HEK293 (cell line): ENCODE data around the gene GALE.

Experiments
- HOXD13 ChIP-seq: sonication (generic); formaldehyde crosslinking; IDR thresholded peaks from 2 replicates; pipeline ENCODE4 v1.8.0; 2022; ENCODE audit warnings: missing genetic modification reagents, borderline replicate concordance
- KLF10 ChIP-seq: fragments of 450-650 bp; IDR thresholded peaks from 2 replicates; pipeline ENCODE4 v1.5.1; 2018; ENCODE audit warnings: missing biosample characterization, mild to moderate bottlenecking, missing genetic modification characterization
- KLF8 ChIP-seq: fragments of 450-650 bp; formaldehyde crosslinking; IDR thresholded peaks from 2 replicates; pipeline ENCODE4 v1.5.1; 2016; ENCODE audit warnings: missing biosample characterization, missing genetic modification characterization
- KLF9 ChIP-seq: fragments of 450-650 bp; formaldehyde crosslinking; IDR thresholded peaks from 2 replicates; pipeline ENCODE4 v1.5.1; 2016; ENCODE audit warnings: missing biosample characterization, missing genetic modification characterization, low read depth
- SCRT1 ChIP-seq: fragments of 450-650 bp; formaldehyde crosslinking; IDR thresholded peaks from 2 replicates; pipeline ENCODE4 v1.5.1; 2016; ENCODE audit warnings: missing biosample characterization, missing genetic modification characterization, borderline replicate concordance
- YY2 ChIP-seq: fragments of 450-650 bp; formaldehyde crosslinking; IDR thresholded peaks from 2 replicates; pipeline ENCODE4 v1.5.1; 2016; ENCODE audit warnings: missing biosample characterization, missing genetic modification characterization
- ZBTB1 ChIP-seq: fragments of 450-650 bp; formaldehyde crosslinking; IDR thresholded peaks from 2 replicates; pipeline ENCODE4 v1.5.1; 2016; ENCODE audit warnings: missing biosample characterization, missing genetic modification characterization
- ZBTB8A ChIP-seq: fragments of 450-650 bp; formaldehyde crosslinking; IDR thresholded peaks from 2 replicates; pipeline ENCODE4 v1.5.1; 2016; ENCODE audit warnings: missing biosample characterization, missing genetic modification characterization
- ZNF266 ChIP-seq: fragments of 450-650 bp; formaldehyde crosslinking; IDR thresholded peaks from 2 replicates; pipeline ENCODE4 v1.5.1; 2016; ENCODE audit warnings: missing biosample characterization, missing genetic modification characterization, low read depth
- ZNF350 ChIP-seq: fragments of 450-650 bp; formaldehyde crosslinking; IDR thresholded peaks from 2 replicates; pipeline ENCODE4 v1.5.0; 2017; ENCODE audit warnings: missing biosample characterization, mild to moderate bottlenecking, missing genetic modification characterization
- ZNF423 ChIP-seq: fragments of 450-650 bp; formaldehyde crosslinking; IDR thresholded peaks from 2 replicates; pipeline ENCODE4 v1.5.1; 2016; ENCODE audit warnings: missing biosample characterization, missing genetic modification characterization
- ZNF558 ChIP-seq: fragments of 450-650 bp; formaldehyde crosslinking; IDR thresholded peaks from 2 replicates; pipeline ENCODE4 v1.5.1; 2016; ENCODE audit warnings: missing biosample characterization, missing genetic modification characterization
- ZNF76 ChIP-seq: fragments of 450-650 bp; formaldehyde crosslinking; IDR thresholded peaks from 2 replicates; pipeline ENCODE4; 2016; ENCODE audit warnings: low read depth, missing biosample characterization, missing genetic modification characterization, borderline replicate concordance
- ZNF837 ChIP-seq: fragments of 450-650 bp; formaldehyde crosslinking; IDR thresholded peaks from 2 replicates; pipeline ENCODE4 v1.5.1; 2016; ENCODE audit warnings: missing biosample characterization, missing genetic modification characterization
- TF ChIP-seq, protein P1 (sequence below): fragments of 450-650 bp; formaldehyde crosslinking; IDR thresholded peaks from 2 replicates; pipeline ENCODE4 v1.5.1; 2016; ENCODE audit warnings: missing biosample characterization, missing genetic modification characterization, borderline replicate concordance
- TF ChIP-seq, protein P2 (sequence below): fragments of 450-650 bp; formaldehyde crosslinking; IDR thresholded peaks from 2 replicates; pipeline ENCODE4 v1.5.1; 2016; ENCODE audit warnings: missing biosample characterization, missing genetic modification characterization
- TF ChIP-seq, protein P3 (sequence below): fragments of 450-650 bp; IDR thresholded peaks from 2 replicates; pipeline ENCODE4 v1.5.1; 2018; ENCODE audit warnings: missing biosample characterization, mild to moderate bottlenecking, missing genetic modification characterization
- TF ChIP-seq, protein P4 (sequence below): fragments of 450-650 bp; IDR thresholded peaks from 2 replicates; pipeline ENCODE4 v1.5.1; 2018; ENCODE audit warnings: missing biosample characterization, missing genetic modification characterization

GALE gene

DNA sequence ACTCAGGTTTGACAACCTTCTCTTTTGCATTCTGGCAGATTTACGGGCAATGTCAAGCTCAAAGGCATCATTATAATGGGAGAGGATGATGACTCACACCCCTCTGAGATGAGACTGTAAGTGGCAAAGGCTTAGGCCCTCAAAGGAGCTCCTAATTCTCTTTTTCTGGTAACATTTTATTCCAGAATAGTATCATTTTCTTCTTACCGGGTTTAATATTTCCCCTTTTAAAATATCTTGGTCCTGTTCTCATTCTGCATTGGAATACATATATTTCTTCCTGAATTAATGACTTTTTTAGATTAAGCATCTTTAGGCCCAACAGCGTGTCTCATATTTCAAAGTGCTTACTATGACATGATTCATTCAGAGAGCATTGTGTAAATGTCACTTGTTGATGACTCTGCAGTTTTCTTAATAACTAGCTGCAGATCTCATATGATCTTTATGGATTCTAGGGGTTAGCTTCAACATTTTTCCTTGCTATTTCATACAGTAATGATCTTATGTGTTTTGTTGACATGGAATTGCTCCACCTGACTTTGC lies 20.7 kb downstream of the GALE start (continued):
- TF ChIP-seq, protein P1, sequence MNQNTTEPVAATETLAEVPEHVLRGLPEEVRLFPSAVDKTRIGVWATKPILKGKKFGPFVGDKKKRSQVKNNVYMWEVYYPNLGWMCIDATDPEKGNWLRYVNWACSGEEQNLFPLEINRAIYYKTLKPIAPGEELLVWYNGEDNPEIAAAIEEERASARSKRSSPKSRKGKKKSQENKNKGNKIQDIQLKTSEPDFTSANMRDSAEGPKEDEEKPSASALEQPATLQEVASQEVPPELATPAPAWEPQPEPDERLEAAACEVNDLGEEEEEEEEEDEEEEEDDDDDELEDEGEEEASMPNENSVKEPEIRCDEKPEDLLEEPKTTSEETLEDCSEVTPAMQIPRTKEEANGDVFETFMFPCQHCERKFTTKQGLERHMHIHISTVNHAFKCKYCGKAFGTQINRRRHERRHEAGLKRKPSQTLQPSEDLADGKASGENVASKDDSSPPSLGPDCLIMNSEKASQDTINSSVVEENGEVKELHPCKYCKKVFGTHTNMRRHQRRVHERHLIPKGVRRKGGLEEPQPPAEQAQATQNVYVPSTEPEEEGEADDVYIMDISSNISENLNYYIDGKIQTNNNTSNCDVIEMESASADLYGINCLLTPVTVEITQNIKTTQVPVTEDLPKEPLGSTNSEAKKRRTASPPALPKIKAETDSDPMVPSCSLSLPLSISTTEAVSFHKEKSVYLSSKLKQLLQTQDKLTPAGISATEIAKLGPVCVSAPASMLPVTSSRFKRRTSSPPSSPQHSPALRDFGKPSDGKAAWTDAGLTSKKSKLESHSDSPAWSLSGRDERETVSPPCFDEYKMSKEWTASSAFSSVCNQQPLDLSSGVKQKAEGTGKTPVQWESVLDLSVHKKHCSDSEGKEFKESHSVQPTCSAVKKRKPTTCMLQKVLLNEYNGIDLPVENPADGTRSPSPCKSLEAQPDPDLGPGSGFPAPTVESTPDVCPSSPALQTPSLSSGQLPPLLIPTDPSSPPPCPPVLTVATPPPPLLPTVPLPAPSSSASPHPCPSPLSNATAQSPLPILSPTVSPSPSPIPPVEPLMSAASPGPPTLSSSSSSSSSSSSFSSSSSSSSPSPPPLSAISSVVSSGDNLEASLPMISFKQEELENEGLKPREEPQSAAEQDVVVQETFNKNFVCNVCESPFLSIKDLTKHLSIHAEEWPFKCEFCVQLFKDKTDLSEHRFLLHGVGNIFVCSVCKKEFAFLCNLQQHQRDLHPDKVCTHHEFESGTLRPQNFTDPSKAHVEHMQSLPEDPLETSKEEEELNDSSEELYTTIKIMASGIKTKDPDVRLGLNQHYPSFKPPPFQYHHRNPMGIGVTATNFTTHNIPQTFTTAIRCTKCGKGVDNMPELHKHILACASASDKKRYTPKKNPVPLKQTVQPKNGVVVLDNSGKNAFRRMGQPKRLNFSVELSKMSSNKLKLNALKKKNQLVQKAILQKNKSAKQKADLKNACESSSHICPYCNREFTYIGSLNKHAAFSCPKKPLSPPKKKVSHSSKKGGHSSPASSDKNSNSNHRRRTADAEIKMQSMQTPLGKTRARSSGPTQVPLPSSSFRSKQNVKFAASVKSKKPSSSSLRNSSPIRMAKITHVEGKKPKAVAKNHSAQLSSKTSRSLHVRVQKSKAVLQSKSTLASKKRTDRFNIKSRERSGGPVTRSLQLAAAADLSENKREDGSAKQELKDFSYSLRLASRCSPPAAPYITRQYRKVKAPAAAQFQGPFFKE (tag by site-specific recombination), result no peak
- TF ChIP-seq ZBTB8A (0 out of 2 replicates have a peak, but pooled peaks have one; percentile 23), ZNF558 (peak; percentile 53; the same call in 1 of the 2 replicates), HOXD13 (CRISPR knock-in tag) (no peak), KLF9 (tag by site-specific recombination) (no peak), YY2 (no peak), ZBTB1 (tag by site-specific recombination) (no peak), ZNF423 (tag by site-specific recombination) (no peak), SCRT1 (tag by site-specific recombination) (peak; percentile 74; the same call in 1 of the 2 replicates), ZNF76 (no peak), ZNF837 (tag by site-specific recombination) (no peak), KLF10 (peak; percentile 79), ZNF266 (tag by site-specific recombination) (no peak), KLF8 (tag by site-specific recombination) (0 out of 2 replicates have a peak, but pooled peaks have one; percentile 47), ZNF350 (tag by site-specific recombination) (no peak)
- TF ChIP-seq, protein P2, sequence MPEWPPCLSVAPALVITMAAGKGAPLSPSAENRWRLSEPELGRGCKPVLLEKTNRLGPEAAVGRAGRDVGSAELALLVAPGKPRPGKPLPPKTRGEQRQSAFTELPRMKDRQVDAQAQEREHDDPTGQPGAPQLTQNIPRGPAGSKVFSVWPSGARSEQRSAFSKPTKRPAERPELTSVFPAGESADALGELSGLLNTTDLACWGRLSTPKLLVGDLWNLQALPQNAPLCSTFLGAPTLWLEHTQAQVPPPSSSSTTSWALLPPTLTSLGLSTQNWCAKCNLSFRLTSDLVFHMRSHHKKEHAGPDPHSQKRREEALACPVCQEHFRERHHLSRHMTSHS (tag by site-specific recombination), result no peak
- TF ChIP-seq, protein P3, sequence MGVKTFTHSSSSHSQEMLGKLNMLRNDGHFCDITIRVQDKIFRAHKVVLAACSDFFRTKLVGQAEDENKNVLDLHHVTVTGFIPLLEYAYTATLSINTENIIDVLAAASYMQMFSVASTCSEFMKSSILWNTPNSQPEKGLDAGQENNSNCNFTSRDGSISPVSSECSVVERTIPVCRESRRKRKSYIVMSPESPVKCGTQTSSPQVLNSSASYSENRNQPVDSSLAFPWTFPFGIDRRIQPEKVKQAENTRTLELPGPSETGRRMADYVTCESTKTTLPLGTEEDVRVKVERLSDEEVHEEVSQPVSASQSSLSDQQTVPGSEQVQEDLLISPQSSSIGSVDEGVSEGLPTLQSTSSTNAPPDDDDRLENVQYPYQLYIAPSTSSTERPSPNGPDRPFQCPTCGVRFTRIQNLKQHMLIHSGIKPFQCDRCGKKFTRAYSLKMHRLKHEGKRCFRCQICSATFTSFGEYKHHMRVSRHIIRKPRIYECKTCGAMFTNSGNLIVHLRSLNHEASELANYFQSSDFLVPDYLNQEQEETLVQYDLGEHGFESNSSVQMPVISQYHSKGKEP (tag by site-specific recombination), result no peak
- TF ChIP-seq, protein P4, sequence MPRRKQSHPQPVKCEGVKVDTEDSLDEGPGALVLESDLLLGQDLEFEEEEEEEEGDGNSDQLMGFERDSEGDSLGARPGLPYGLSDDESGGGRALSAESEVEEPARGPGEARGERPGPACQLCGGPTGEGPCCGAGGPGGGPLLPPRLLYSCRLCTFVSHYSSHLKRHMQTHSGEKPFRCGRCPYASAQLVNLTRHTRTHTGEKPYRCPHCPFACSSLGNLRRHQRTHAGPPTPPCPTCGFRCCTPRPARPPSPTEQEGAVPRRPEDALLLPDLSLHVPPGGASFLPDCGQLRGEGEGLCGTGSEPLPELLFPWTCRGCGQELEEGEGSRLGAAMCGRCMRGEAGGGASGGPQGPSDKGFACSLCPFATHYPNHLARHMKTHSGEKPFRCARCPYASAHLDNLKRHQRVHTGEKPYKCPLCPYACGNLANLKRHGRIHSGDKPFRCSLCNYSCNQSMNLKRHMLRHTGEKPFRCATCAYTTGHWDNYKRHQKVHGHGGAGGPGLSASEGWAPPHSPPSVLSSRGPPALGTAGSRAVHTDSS (tag by site-specific recombination), result no peak
